DND-41 (cell line): Measurements from ENCODE around the gene PHLDB2.

Experiments used
- ATAC-seq: fragments of 200-7000 bp; cut with Tn5 transposase; 3 replicates; pipeline ENCODE4 v1.9.1; 2021; ENCODE audit warnings: low read depth; ENCODE audit not compliant: insufficient read depth
- DNase-seq: peaks from one replicate; pipeline ENCODE4 v3.0.0-alpha.2; 2020
- H2AFZ ChIP-seq: 2 replicates; pipeline ENCODE4 v1.6.0; 2012; ENCODE audit warnings: low read depth, low read length
- H3K27ac ChIP-seq: 2 replicates; pipeline ENCODE4 v1.5.1; 2012; ENCODE audit warnings: low read length, inconsistent platforms
- H3K27me3 ChIP-seq: fragments of 200-600 bp; sonication (generic); 2 replicates; pipeline ENCODE4 v1.6.0; 2012; ENCODE audit warnings: low read length, mild to moderate bottlenecking, inconsistent platforms; ENCODE audit not compliant: insufficient read depth, poor library complexity
- H3K36me3 ChIP-seq: 2 replicates; pipeline ENCODE4 v1.5.1; 2012; ENCODE audit warnings: low read length, inconsistent platforms; ENCODE audit not compliant: insufficient read depth
- H3K4me1 ChIP-seq: 2 replicates; pipeline ENCODE4 v1.5.1; 2012; ENCODE audit warnings: mild to moderate bottlenecking, low read length; ENCODE audit not compliant: insufficient read depth
- H3K4me2 ChIP-seq: 2 replicates; pipeline ENCODE4 v1.6.0; 2012; ENCODE audit warnings: mild to moderate bottlenecking, moderate library complexity, low read length, inconsistent platforms; ENCODE audit not compliant: insufficient read depth
- H3K4me3 ChIP-seq, 2 experiments: fragments of 200-600 bp in 1 of 2; shearing (Covaris generic) in 1 of 2; 2 replicates each; pipeline ENCODE4 v1.5.1; 2012 to 2016; ENCODE audit warnings: inconsistent platforms in 2 of 2, low read length in 2 of 2, mild to moderate bottlenecking in 2 of 2, low read depth in 1 of 2, moderate library complexity in 1 of 2
- H3K79me2 ChIP-seq: 2 replicates; pipeline ENCODE4 v1.6.0; 2012; ENCODE audit warnings: low read length, inconsistent platforms; ENCODE audit not compliant: insufficient read depth
- H3K9ac ChIP-seq: 2 replicates; pipeline ENCODE4 v1.6.0; 2012; ENCODE audit warnings: low read depth, mild to moderate bottlenecking, inconsistent platforms, low read length, moderate library complexity
- H3K9me3 ChIP-seq: 2 replicates; pipeline ENCODE4 v1.5.1; 2012; ENCODE audit warnings: low read length, moderate library complexity, mild to moderate bottlenecking, inconsistent platforms; ENCODE audit not compliant: insufficient read depth, severe bottlenecking
- H4K20me1 ChIP-seq: 2 replicates; pipeline ENCODE4 v1.6.0; 2012; ENCODE audit warnings: low read length; ENCODE audit not compliant: insufficient read depth
- EZH2 ChIP-seq: IDR thresholded peaks from 3 replicates; pipeline ENCODE4 v1.6.1; 2012; ENCODE audit warnings: borderline replicate concordance, low read depth, mild to moderate bottlenecking, moderate library complexity, low read length, inconsistent platforms; ENCODE audit not compliant: severe bottlenecking
- TF ChIP-seq, protein P1 (sequence below): IDR thresholded peaks from 2 replicates; pipeline ENCODE4 v1.5.1; 2012; ENCODE audit warnings: borderline replicate concordance, low read length, moderate library complexity, mild to moderate bottlenecking; ENCODE audit not compliant: poor library complexity, severe bottlenecking; ENCODE audit errors: extremely low read depth

Gene PHLDB2

DNA sequence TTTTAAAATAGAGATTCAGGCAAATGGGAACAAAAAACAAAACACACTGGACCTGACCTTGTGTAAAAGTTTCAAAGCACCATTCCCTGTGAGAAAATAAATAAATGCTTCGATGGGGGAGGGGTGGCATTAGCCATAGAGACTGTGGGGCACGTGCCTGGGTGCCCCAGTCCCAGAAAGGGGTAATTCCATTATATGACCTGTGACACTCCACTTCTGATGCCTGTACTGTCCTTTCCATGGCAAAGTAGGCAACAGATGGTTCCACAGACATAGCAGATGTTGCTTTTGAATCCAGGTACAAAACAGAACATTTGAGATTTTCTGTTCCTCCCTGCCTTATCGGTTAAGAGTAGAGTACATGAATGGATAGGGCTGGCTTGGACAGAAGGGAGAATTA, 3.9 kb downstream of the PHLDB2 start:
- Histone ChIP-seq H3K9ac (no peak overlapping the region), H3K27me3 (peaks cover 29% of the 10 kb centered on the region), H3K9me3 (no peaks in the 10 kb centered on the region), H3K79me2 (no peaks in the 10 kb centered on the region), H3K36me3 (no peaks in the 10 kb centered on the region), H4K20me1 (no peaks in the 10 kb centered on the region), H3K4me3 (no peak overlapping the region), H3K4me2 (no peak overlapping the region), H3K27ac (no peak overlapping the region), H2AFZ (no peak overlapping the region), H3K4me1 (peaks cover 24% of the 10 kb centered on the region)
- no peak for ATAC-seq
- DNase-seq = no peak
- no peak for TF ChIP-seq EZH2
- TF ChIP-seq, protein P1, sequence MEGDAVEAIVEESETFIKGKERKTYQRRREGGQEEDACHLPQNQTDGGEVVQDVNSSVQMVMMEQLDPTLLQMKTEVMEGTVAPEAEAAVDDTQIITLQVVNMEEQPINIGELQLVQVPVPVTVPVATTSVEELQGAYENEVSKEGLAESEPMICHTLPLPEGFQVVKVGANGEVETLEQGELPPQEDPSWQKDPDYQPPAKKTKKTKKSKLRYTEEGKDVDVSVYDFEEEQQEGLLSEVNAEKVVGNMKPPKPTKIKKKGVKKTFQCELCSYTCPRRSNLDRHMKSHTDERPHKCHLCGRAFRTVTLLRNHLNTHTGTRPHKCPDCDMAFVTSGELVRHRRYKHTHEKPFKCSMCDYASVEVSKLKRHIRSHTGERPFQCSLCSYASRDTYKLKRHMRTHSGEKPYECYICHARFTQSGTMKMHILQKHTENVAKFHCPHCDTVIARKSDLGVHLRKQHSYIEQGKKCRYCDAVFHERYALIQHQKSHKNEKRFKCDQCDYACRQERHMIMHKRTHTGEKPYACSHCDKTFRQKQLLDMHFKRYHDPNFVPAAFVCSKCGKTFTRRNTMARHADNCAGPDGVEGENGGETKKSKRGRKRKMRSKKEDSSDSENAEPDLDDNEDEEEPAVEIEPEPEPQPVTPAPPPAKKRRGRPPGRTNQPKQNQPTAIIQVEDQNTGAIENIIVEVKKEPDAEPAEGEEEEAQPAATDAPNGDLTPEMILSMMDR = no peak

DNA sequence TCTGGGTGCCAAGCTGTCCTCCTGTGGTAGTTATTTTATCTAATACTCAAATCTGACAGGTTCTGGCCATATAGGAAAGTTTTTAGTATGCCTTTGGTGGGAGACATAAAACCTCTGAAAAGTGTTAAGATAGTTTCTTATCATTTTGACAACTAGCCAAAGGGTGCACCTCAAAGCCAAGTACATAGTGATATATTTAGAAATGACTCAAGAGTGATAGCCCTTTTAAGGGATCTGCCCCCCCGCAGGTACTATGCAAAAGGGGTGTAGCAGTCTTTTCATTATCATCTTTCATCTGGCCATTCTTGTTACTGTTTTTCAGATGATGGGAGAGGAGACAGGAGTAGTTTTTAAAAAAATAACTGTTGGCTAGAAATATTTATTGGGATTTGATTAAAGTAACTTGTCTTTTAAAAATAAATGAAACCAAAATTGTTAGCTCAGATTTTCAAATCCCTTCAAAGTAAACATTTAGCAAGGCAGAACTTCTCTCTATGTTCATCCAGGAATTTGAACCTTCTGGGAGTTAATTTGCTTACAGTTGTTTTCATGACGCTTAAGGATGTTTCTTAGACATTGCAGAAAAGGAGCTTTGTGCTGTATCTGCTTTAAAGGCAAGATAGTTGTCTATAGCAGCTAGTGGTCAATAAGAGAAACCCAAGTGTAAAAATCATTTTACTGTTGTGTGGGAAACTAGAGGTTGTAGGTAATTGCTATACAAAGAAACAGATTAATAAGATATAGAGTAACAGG, 5.1 kb downstream of the PHLDB2 start:
- Histone ChIP-seq H3K27ac (no peak overlapping the region), H3K9me3 (no peaks in the 10 kb centered on the region), H3K4me2 (no peak overlapping the region), H3K4me1 (peaks cover 18% of the 10 kb centered on the region), H3K9ac (no peak overlapping the region), H3K27me3 (peaks cover 22% of the 10 kb centered on the region), H3K79me2 (no peaks in the 10 kb centered on the region), H3K4me3 (no peak overlapping the region), H2AFZ (no peak overlapping the region), H3K36me3 (no peaks in the 10 kb centered on the region), H4K20me1 (no peaks in the 10 kb centered on the region)
- TF ChIP-seq, protein P1 = no peak
- TF ChIP-seq EZH2 = no peak
- ATAC-seq = no peak
- no peak for DNase-seq

DNA sequence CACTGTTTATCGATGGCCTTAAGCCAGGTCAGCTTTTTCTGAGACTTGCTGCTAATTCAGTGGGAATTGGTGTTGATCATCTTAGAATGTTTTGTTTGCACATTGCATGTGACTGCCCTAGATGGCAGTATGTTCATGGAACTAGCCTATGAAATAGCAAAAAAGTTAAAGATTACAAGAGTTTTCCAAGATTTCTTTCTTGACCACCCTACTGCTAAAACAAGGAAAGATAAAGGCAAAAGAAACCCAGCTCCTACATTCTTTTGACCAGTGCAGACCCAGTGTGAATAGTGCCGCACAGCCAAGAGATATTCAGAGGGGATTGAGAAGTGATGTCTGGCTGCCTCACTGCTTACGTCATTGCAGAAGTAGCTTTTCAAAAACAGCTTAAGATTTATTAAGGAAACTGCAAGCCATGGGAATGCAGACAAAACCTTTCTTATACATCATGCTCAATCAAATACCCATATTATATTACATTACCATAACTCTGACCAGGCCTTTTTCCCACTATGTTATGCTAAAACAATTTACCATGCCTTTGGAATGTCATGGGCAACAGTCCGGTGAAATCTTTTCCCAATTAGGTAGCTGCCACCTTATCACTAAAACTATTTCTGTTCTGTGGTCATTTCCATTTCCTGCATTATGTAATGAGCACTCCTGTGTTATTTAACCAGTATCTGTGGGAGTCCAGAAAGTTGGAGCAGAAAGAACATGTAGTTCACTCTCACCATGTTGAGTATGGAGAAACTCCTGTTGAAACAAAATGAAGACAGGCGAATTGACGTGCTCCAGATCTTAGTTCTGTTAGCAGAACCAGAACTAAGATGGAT, 6.0 kb downstream of the PHLDB2 start:
- Histone ChIP-seq H4K20me1 (no peaks in the 10 kb centered on the region), H2AFZ (no peak overlapping the region), H3K4me2 (no peak overlapping the region), H3K79me2 (no peaks in the 10 kb centered on the region), H3K36me3 (no peaks in the 10 kb centered on the region), H3K9ac (no peak overlapping the region), H3K4me3 (no peak overlapping the region), H3K9me3 (no peaks in the 10 kb centered on the region), H3K27me3 (peaks cover 13% of the 10 kb centered on the region), H3K4me1 (peaks cover 11% of the 10 kb centered on the region), H3K27ac (no peak overlapping the region)
- TF ChIP-seq EZH2 = no peak
- TF ChIP-seq, protein P1 = peak; percentile 19
- no peak for DNase-seq
- no peak for ATAC-seq
